ENCODE results near the gene MORN4.
"Not testable (repeated sequence)": the region's sequence is repeated elsewhere in the genome, so short reads cannot be mapped to it uniquely, and the experiment has no call there.

MORN4 gene

DNA sequence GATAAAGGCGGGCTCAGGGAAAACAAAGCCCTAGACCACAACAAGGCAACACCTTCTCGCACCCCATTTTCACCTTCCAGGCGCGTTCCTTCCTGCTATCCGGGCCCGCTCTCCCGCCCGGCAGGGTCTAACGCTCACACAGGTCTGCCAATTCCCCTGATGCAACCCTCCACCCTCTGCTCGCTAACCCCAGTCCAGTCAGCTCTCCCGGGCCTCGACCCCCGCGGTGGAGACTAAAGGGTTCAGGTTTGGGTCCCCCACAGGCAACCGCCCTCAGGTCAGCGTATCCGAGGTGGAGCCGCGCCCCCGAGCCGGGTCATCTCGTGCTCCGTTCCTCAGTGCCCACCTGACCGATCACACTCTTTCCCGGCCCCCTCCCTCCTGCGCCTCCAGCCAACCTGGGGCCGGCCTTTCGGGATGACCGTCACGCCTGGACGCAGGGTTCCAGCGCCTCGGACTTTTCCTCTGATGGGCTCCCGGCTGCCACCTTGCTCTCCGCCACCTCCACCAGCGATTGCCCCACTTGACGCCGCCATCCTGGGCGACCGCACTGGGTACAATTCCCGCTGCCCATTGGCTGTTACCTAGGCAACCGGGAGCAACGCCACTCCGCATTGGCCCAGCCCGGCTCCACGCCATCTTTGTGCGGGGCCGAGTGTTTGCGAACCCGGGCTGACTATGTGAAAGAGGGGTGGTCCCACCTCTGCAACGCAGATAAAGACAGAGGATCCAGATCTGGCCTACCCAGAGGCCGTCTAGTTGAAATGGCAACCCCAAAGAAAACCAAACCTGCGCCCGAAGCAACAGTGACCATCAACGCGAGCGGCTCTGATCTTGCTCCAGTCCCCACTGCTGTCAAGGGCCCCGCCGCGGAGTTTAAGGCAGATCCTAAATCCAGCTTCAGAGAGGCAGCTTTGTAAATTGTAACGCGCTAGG lies at the start of gene MORN4:
TSS of gene MORN4 (minus strand) at position 552 of the 936 bp plus-strand sequence. CDS start 13,847 bp downstream, outside the sequence.
- peak within 1 kb of the TSS in 16 of 21 experiments; percentile 3 to 68 (median 50) for H3K27ac ChIP-seq
- peak within 1 kb of the TSS; percentile 48 to 80 (median 62) for H3K4me3 ChIP-seq

DNA sequence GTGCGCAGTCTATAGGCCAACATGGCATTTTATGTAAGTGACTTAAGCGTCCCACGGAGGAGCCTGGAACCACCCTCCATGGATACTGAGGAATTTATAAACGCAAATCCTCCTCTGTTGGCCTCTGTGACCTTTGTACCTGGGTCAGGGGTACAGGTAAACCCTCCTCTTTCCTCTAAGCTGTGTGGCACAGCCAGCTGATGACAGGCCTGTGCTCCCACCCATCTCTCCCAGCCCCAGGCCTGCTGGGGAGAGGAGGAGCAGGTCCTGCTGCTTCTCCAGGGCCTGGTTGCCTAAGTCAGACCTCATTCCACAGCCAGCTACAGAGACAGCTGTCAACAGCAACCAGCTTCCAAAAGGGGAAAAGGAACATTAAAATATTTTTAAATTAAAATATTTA lies 48.7 kb upstream of the MORN4 start:
- Histone ChIP-seq H3K27ac (peak overlapping the region in 5 of 21 experiments; percentile 7 to 83 (median 57)), H3K4me3 (no peak overlapping the region)

DNA sequence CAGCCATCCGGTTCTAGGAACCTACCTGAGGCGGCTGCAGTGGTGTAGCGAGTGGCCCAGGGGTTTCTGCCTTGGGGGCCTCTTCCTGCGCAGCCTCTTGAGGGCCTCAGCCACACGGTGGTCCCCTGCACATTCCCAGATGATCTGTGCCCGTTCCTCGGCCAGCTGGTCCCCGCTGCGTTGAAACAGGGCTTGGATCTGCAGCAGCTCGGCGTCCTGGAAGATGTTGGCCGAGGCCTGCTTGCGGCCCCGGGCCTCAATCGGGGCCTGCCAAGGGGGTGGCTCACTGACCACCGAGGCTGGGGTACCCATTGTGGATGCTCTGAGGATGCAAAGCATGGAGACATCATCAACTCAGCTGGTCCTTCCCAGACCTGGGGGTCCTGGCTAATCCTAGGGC lies 46.3 kb upstream of the MORN4 start:
- no peak overlapping the region for H3K4me3 ChIP-seq
- H3K27ac ChIP-seq = peak overlapping the region in 1 of 21 experiments; percentile 0

DNA sequence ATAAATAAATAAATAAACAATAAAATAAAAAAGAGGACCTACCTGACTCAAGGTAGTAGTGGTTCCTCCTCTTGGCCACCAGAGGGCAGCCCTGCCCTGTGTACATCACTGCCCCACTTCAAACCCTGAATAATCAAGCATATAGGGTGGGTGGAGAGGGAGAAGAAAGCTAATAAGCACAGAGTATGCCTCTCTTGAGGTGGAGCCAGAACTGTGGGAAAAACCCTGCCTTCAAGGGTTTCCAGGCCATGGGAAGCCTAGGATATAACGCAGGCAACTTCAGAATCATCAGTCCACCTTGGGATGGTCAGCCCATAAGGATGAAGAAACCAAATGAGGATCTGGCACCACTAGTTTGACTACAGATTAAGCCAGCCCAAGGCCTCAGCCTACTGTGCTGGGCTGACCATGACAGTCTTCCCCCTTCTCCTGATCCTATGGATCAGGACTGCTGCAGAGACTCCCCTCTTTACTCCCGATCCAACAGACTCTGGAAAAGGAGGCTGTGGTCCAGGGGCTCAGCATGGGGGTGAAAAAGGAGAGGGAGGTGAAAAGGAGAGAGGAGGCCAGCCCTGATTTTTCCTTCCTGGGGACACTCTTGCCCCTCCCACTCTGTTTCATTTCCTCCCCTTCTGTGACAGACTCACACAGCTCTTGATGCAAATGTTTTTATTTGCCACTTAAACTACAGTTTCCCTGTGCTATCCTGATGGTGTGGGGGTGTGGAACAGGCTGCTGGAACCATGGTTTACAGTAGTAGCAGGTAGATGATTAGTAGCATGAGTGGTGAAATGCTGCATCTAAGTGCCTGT lies 43.7 kb upstream of the MORN4 start:
- peak overlapping the region in 4 of 21 experiments; percentile 14 to 28 (median 20) for H3K27ac ChIP-seq
- H3K4me3 ChIP-seq = no peak overlapping the region

DNA sequence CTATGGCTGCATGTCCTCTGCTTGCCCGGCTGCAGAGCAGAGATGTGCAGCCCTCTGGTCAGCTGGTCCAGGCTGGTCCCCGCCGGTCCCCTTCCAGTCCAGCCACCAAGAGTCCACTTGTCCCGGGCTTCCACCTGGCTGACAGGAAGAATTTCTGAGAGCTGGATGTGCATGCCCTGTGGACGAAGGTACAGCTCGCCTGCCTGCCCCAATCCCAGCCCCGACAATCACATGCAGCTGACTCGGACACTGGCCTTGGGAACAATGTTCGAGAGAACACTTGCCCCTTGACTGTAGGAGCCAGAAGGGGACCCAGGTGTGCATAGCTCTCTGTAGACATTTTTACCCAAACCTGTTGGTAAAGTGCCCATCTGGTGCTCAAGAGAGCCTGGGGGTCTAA lies 41.9 kb upstream of the MORN4 start:
- no peak overlapping the region for H3K27ac ChIP-seq

DNA sequence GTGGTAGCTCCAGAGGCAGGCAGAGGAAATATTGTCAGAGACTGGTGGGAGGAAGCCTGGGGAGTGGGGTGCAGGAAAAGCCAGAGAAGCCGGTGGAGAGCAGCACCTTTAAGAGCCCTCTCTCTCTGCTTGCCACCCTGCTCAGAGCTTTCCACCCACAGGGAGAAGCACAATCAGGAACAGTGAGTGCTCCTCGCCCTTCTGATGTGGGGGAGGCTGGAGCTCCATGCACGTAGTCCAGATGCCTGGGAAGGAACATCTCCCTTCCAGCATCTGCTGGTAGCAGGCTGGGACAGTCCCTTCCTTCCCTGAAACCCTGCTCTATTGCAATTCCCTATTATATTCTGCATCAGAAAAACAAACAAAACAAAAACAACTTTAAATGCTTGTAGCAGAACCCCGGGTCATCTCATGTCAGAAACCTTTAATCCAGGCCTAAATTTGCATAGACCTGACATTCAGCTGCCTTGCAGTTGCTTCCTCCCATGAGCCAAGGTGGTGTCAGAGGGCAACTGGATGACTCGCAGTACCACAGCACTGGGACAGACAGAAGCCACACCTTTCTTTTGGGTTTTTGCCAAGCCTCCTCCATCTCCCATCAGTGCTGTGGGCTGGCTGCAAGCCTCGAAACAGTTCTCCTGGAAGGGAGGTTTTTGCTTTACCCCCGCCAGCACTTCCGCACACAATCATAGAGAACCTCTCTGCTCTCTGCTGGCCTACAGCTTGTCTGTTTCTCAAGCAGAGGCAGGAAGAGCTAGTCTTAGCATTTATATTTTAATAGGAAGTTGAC lies 40.6 kb upstream of the MORN4 start:
- H3K27ac ChIP-seq = no peak overlapping the region
- no peak overlapping the region for H3K4me3 ChIP-seq

More for the DNA sequence above, 41.9 kb upstream of the MORN4 start:
- no peak overlapping the region for H3K4me3 ChIP-seq

DNA sequence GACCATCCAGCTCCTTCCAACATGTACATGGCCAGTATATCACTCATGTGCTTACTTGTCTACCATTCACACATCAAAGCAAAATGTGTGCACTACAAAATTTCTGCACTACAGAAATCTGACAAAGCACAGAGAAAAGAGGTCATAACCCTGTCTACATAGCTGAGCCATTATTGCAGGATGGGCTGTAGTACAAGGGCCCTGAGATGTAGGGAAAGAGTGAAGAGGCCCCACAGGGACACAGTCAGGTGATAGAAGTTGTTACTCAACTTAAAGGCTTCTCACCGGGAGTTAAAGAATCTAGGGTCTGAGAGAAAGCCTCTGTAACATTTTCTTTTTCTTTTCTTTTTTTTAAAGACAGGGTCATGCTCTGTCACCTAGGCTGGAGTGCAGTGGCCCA lies 36.3 kb upstream of the MORN4 start:
- no peak overlapping the region for H3K4me3 ChIP-seq
- no peak overlapping the region for H3K27ac ChIP-seq

DNA sequence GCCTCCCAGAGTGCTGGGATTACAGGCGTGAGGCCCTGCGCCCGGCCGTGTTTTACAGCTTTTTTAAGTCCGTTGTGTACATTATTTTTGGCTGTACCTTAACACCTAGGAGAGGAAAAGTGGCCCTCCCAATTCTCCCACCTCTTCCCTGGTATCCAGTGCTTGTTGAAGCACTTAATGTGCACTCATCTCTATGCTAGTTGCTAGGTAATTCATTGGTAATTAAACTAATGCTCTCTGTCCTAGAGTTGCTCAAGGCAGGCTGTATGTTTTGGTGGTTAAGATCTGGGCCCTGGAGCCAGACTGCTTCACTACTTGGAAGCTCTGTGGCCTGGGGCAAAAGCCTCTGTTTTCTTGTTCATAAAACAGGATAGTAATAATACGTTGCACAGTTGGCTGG lies 34.2 kb upstream of the MORN4 start:
- no peak overlapping the region for H3K4me3 ChIP-seq
- no peak overlapping the region for H3K27ac ChIP-seq

DNA sequence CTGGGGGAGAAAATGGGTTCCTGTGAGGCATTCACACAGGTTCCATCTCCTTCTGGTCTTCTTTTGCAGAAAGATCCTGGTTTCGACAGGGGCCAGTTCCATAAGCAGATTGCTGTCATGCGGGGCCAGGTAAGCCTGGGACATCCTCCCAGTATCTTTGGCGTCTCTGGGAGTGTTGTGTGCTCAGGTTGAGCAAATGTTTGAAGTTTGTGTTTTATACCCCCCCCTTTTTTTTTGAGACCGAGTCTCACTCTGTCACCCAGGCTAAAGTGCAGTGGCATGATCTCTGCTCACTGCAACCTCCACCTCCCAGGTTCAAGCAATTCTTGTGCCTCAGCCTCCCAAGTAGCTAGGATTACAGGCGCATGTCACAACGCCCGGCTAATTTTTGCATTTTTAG lies 33.7 kb upstream of the MORN4 start:
- Histone ChIP-seq H3K27ac (no peak overlapping the region), H3K4me3 (no peak overlapping the region)

DNA sequence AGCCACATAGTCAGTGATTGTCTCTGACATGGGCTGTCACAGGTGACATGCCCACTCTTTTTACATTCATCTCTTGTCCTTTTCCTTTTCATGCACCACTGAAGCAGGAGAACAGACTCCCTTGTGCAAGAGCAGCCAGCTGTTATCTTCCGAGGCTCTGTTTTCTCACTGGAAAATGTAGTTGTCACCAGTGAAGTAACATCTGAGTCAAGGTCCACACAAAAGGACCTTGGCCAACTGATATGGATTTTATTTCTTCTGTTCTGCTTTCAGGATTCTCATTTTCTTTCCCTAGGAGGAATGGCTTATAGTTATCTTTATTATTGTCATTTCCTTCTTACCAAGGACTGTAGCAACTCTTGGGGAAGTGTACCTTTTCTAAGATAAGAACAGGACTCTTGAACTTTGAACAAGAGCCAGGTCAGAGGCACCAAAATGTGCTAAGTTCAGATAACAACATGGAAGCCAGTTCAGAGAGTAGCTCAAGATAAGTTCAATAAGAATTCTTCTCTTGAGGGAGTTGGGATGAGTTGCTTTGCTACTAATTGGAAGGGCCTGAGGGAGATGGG lies 31.1 kb upstream of the MORN4 start:
- Histone ChIP-seq H3K4me3 (no peak overlapping the region), H3K27ac (no peak overlapping the region)

DNA sequence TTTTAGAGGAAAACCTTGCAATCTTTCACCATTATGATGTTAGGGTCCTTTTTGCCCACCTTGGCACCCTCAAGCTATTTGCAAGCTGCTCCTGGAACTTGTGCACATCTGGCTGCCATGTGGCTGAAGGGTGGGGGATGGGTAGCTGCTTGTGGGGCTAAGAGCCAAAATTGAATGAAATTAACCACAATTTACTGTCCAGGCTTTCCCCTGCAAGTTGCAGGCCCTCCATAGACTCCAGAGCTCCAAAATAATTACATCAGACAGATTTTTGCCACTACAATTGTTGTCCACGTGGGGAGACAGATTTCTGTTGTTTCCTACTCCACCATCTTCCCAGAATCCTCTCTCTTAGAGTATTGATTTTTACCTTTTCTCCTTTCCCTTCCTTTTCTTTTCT lies 26.3 kb upstream of the MORN4 start:
- Histone ChIP-seq H3K27ac (no peak overlapping the region), H3K4me3 (no peak overlapping the region)

DNA sequence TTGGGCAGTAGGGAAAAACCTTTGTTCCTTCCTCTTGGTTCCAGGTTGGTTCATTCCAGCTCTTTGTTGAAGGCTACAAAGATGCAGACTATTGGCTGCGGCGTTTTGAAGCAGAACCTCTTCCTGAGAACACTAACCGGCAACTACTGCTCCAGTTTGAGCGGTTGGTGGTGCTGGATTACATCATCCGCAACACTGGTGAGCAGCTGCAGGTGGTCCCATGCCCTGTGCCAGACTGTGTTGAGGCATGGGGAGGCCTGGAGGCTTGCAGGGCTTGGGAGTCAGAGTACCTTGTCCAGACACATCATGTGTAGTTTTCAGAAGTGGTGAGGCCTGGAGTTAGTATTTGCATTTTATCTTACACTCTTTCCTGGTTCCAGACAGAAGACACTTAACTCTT lies 23.5 kb upstream of the MORN4 start:
- Histone ChIP-seq H3K4me3 (no peak overlapping the region), H3K27ac (no peak overlapping the region)

DNA sequence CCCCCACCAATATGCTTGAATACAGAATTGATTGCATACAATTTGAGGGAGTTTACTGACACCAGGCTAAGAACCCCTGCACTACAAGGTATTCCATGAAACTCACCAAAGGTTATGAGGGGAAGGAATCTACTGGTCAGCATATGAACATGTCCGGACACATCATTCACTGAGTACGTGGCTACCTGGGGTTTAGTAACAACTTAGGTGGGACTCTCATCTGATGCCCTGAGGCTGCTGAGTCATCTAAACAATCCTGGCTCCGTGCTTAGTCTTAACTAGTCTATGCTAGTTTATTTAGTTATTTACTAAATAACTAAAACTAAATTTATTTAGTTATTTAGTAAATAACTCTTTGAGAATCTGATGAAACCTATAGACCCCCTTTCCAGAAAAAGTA lies 18.5 kb upstream of the MORN4 start:
- peak overlapping the region in 11 of 21 experiments; percentile 4 to 88 (median 43) for H3K27ac ChIP-seq
- no peak overlapping the region for H3K4me3 ChIP-seq

DNA sequence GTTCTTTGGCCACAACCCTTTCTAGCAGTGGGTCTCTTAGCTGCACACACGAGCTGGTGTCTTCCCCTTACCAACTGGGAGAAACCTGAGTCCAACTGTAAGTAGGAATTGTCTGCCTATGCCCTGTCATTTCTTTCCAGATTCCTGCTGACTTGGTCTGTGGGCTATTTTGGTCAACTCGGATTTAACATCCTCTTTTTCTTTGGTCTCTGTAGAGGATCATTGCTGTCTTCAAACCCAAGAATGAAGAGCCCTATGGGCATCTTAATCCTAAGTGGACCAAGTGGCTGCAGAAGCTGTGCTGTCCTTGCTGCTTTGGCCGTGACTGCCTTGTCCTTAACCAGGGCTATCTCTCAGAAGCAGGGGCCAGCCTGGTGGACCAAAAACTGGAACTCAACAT lies 17.4 kb upstream of the MORN4 start:
- no peak overlapping the region for H3K4me3 ChIP-seq
- H3K27ac ChIP-seq = peak overlapping the region in 16 of 21 experiments; percentile 8 to 88 (median 58)

DNA sequence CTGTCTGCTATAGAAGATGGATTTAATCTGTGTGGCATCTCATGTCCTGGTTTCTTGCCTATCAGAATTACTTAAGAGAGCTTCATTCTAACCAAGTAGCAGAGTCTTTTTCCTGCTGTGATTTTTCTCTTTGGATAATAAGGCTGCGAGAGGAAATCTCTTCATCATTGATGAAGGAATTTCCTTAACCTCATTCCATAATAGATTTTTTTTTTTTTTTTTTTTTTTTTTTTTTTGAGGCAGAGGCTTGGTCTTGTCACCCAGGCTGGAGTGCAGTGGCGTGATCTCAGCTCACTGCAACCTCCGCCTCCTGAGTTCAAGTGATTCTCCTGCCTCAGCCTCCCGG lies 16.1 kb upstream of the MORN4 start:
- not testable (repeated sequence) for H3K4me3 ChIP-seq
- peak overlapping the region in 19 of 21 experiments; percentile 8 to 88 (median 76) for H3K27ac ChIP-seq

DNA sequence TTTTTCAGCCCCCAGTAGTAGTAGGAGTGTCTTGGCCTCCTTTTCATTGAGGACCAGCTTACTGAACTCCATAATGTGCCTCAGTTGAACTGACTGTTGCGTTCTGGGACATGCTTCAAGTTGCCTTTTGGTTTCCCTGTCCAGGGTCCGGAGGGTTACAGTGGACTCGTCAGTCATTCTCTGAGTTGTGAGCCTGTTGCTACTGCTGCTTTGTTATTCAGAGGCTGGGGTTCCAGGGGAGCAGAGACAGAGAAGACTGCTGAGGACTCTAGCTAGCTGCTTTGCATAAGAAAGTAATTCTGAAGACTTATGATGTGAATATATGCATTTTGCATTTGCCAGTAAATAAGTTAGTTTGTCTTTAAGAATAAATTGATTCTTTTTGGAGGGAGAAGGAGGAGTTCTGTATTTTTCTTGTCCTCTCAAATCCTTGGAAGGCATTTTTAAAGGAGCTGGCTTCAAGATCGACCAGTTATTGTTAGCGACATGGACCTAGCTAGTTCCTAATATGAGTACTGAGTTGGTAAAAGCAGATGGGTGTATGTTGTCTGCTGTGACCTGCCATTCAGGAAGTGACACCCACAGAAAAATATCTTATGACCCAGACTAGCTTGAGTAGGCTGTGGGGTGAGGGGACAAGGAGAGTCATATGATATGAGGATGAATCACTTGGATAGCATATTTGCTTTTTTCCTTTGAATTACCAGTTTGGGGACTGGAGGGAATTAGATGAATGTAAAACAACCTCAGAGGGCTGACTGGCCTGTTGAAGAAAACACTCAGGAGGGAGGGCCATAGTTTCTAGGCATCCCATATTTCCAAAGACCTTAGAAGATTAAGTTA lies 15.5 kb upstream of the MORN4 start:
- H3K4me3 ChIP-seq = no peak overlapping the region
- H3K27ac ChIP-seq = peak overlapping the region in 20 of 21 experiments; percentile 17 to 88 (median 77)

DNA sequence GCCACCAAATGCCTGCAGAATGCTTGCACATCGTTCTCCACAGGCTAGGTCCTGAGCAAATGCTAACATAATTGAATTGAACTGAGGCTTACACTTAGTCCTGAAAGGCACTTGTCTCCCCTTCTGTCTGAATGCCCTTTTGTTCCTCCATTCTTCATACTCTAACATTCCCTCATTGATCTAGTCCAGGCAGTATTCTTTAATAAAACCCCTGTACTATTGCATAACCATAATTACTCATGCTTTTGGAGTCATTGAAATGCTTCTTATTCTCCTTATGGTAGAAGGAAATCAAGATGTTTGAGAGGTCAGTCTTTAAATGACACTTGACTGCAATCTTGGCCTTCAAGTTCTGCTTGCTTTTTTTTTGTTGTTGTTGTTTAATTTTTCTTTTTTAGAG lies 14.3 kb upstream of the MORN4 start:
- no peak overlapping the region for H3K4me3 ChIP-seq
- peak overlapping the region in 12 of 21 experiments; percentile 65 to 88 (median 82) for H3K27ac ChIP-seq

DNA sequence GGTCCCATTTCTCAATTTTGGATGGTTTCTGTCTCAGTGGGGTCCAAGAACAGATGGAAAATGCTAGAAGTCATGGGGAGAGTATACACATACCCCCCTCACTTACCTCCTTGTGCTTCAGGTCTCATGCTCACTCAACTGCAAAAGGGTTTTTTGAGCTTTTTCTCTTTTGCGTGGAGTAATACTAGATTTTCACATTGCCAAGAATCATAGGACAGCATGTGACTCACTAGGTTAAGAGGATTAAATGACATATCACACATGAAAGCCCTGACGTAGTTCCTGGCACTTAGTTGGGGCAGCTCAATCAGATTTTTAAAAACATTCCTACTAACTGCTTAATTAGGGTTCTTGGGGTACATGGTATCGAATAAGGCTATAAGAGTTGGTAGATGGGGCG lies 11.6 kb upstream of the MORN4 start:
- no peak overlapping the region for H3K4me3 ChIP-seq
- H3K27ac ChIP-seq = no peak overlapping the region
